KOPT-K1 (cell line): ENCODE measurements around the gene PTPRN2.

Experiments
- H3K27ac ChIP-seq: fragments of 200-600 bp; sonication (generic); 2 replicates; pipeline ENCODE4 v1.5.1; 2016; ENCODE audit warnings: antibody characterized with exemption, mild to moderate bottlenecking, low read depth, low read length; ENCODE audit not compliant: poor library complexity, severe bottlenecking
- H3K36me3 ChIP-seq: fragments of 200-600 bp; sonication (generic); 2 replicates; pipeline ENCODE4 v1.5.1; 2017; ENCODE audit warnings: antibody characterized with exemption, mild to moderate bottlenecking, low read length, moderate library complexity; ENCODE audit not compliant: insufficient read depth
- H3K9me3 ChIP-seq: fragments of 200-600 bp; sonication (generic); 2 replicates; pipeline ENCODE4 v1.5.1; 2017; ENCODE audit warnings: antibody characterized with exemption, low read length, mild to moderate bottlenecking; ENCODE audit not compliant: insufficient read depth, poor library complexity, severe bottlenecking

Gene PTPRN2

DNA sequence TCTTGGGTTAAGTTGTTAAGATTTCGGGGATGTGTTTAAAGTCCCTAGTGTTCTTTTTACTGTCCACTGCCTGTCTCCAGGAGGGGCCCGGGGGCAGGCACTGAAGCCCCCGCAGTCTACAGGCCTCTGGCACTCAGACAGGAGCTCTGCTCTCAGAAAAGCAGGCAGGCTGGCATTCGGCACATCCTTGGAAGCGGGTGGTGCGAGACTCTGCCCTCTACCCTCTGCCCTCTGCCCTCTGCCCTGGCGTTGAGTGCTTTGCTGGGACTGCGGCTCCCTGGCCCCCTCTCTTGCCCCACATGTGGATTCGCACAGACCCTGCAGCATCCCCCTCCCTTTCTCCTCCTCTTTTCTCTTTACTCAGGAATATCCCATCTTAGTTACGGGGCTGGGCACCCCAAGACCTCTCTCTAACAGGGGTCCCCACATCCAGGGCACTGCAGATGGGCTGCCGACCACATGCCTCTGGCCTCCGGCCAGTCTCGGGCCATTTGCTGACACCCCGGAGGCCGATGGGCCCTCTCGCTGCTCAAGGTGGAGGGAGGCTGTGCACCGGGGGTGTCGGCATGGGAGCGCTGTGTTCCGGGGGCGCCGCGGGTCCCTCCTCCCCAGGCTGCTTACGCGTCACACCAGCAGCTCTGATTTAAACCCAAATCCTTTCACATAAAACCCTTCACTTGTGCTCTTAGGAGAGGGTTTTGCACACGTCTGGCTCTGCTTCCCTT is 770.9 kb downstream of the PTPRN2 start:
- H3K9me3 ChIP-seq, result no peaks in the 10 kb centered on the region
- H3K27ac ChIP-seq, result no peak overlapping the region
- no peaks in the 10 kb centered on the region for H3K36me3 ChIP-seq

DNA sequence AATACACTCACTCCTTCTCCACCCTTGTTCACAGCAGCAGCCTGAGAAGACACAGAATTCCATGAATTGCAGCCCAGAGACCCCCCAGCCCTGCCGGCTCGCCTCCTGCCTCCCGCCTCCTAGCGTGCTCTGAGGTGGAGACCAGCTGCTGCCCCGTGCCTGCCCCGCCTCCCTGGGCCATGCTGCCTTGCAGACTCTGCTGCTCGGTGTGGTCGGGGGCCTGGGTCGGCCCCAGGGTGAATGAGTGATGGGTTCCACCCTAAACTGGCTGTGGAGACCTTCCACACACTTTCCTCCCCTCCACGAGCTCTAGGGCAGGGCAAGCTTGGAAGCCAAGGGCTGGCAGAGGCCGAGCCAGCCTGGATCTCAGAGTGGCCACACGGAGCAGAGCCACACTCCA is 771.5 kb downstream of the PTPRN2 start:
- no peaks in the 10 kb centered on the region for H3K9me3 ChIP-seq
- no peak overlapping the region for H3K27ac ChIP-seq
- no peaks in the 10 kb centered on the region for H3K36me3 ChIP-seq

DNA sequence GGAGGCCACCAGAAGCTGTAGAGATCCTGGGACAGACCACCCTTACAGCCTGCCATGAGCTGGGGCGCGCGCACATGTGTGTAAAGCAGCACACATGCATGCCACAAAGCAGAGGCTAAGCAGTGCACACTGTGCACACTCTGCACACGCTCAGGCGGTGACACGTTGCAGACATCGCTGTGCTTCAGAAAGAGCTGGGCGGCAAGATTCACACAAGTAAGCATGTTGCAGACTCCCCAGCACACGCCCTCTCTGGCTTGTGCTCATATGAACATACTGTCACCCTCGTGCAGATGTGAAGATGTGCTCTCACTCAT is 772.0 kb downstream of the PTPRN2 start:
- no peak overlapping the region for H3K27ac ChIP-seq
- H3K36me3 ChIP-seq, result no peaks in the 10 kb centered on the region
- no peaks in the 10 kb centered on the region for H3K9me3 ChIP-seq

DNA sequence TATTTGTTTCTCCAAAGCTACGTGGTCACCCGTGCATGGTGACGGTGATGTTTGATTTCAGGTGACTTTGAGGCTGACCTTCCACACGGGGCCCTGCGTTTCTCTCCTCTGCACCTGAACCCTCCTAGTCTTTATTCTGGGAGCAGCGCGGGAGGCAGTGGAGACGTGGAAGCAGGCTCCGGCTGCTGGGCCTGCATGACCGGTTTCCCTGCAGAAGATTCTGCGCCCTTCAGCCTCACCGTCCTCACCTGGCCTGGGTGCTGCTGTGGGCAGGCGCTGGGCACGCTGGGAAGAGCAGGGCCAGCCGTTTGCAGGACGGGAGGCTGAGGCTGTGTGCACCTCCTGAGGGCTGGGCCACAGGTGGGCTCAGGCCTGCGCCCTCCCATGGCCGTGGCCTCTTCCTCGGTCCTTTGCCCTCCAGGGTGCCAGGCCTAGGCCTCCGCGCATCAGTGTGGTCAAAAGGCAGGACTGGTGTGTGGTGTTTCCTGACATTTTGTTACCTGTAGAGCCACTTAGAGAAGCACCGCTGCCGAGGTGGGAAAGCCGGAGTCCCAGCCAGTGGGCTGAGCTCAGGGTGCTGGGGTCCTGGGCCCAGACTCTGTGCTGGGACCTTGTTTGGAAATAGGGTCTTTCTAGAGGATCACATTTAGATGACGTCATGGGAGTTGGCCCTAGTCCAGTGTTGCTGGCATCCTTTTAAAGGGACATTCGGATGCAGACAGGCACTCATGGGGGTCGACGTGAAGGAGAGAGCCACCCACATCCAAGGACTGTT is 772.5 kb downstream of the PTPRN2 start:
- H3K9me3 ChIP-seq, result no peaks in the 10 kb centered on the region
- H3K36me3 ChIP-seq, result no peaks in the 10 kb centered on the region
- no peak overlapping the region for H3K27ac ChIP-seq

DNA sequence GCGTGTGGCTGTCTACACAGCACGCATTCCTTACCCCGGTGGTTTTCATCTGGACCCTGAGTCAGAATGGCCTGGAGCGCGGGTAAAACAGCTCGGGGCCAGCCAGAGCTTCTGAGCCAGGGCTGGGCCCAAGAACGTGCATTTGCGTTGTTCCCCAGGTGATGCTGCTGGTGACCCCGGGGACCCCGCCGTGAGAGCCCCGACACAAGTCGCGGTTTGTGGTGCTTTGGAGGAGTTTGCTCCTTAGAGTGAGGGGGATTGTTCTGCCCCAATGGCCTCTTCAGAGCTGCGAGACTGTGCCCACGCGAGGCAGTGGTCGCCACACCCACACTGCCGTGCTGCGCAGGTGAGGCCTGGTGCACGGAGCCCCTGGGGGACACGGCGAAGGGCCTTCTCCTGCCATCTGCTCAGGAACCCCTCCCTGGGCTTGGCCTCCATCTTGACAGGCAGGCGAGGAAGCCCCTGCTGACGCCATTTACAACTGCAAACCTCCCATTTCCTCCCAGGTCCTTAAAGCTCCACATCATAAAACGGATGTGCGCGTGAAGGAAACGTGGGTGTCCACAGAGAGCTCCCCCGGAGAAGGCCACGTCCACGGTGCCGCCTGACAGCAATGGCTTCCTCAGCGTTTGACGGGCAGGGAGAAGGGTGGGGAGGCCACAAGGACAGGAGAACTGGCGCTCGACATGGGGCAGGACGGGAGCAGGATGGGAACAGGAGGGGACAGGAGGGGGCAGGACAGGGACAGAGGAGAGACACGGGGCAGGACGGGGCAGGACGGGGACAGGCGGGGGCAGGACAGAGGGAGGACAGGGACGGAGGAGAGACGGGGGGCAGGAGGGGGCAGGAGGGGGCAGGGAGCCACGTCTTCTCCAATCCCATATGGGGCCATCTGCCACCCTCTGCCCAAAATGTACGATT is 773.6 kb downstream of the PTPRN2 start:
- peaks cover 8% of the 10 kb centered on the region for H3K9me3 ChIP-seq
- H3K27ac ChIP-seq, result no peak overlapping the region
- H3K36me3 ChIP-seq, result no peaks in the 10 kb centered on the region

DNA sequence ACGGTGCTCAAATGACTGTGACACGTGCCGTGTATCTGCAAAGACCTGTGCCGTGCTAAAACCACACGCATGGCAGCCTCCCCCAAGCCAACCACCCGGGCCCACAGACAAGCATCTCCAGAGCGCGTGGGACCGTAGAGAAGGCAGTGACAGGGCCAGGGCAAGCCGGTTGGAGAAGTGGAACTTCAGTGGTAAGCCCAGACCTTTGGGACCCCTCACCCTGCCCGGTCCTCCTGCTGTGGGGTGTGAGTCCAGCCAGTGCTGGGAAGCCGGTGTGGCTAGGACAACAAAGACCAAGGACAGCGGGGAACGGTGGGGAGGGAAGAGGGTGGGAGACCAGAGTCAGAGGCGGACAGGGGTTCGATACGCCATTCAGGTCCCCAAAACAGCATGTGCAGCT is 774.6 kb downstream of the PTPRN2 start:
- no peaks in the 10 kb centered on the region for H3K36me3 ChIP-seq
- H3K27ac ChIP-seq, result no peak overlapping the region
- H3K9me3 ChIP-seq, result peaks cover 16% of the 10 kb centered on the region

DNA sequence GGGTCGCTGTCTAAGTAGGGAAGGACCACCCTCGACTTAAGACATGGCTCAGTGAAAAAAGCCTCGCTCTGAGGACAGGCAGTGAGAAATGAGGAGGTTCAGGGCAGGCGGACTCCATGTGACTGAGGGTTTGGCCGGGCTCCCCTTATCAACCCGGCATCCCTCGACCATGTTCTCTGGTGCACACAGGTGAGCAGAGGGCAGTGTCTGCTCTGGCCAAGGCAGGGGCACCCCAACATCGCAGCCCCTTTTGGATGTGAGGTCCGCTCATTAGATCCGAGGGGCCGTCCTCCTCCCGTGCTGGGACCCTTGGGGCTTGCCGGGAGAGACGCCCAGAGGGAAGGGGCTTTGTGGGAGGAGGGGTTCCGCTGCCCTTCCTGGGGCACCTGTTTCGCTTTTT is 775.7 kb downstream of the PTPRN2 start:
- H3K27ac ChIP-seq, result no peak overlapping the region
- H3K36me3 ChIP-seq, result no peaks in the 10 kb centered on the region
- H3K9me3 ChIP-seq, result peaks cover 21% of the 10 kb centered on the region

DNA sequence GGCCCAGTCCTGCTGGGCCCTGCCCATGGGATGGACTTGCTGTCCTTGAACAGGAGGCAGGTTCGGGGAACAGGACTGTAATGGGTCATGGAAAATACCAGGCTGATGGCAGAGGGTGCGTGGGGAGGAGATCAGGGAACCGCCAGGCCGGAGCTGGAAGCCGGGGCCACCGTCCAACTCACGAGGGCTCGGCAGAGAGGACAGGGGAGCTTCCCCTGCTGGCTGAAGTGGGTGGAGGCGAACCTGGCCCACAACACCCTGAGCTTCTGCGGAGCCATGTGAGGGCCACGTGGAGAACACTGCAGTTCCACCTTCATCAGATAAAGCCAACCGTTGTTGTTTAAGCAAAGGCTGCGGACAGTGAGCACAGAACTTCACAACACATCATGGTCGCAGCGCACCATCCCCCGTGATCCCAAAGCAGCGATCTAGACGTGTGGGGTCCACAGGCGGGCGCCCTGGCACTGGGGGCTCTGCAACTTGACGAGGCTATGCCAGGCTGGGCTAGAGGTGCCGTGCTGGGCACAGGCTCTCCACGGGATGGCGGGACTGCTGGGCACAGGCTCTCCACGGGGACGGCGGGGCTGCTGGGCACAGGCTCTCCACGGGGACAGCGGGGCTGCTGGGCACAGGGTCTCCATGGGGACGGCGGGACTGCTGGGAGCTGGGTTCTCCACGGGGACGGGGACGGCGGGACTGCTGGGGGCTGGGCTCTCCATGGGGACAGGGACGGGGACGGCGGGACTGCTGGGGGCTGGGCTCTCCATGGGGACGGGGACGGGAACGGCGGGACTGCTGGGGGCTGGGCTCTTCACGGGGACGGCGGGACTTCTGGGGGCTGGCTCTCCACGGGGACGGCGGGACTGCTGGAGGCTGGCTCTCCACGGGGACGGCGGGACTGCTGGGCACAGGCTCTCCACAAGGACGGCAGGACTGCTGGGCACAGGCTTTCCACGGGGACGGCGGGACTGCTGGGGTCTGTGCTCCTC is 777.5 kb downstream of the PTPRN2 start:
- Histone ChIP-seq H3K36me3 (no peaks in the 10 kb centered on the region), H3K9me3 (peaks cover 21% of the 10 kb centered on the region)

DNA sequence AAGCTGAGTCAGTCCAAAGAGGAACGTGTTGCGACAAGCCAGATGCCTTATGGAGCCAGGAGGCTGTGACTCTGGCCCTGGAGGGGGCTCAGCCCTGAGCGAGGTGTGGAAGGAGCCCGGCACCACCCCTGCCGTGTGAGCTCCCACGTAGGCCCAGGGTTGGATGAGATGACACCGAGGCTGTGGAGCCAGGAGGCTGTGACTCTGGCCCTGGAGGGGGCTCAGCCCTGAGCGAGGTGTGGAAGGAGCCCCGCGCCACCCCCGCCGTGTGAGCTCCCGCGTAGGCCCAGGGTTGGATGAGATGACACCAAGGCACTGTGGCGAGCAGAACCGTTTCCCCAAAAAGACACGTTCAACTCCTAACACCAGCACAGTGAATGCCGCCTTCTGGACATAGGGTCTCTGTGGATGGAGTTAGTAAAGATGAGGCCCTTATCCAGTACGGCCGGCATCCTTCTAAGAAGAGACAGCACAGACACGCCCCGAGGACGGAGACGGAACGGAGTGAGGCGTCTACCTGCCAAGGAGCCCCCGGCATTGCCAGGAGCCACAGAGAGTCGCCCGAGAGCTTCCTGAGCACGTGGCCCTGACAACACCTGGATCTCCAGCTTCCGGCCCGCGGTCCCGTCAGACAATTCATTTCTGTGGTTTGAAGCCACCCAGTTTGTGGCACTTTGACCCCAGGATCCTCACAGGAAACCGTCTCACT is 778.3 kb downstream of the PTPRN2 start:
- no peaks in the 10 kb centered on the region for H3K36me3 ChIP-seq
- peaks cover 21% of the 10 kb centered on the region for H3K9me3 ChIP-seq
- H3K27ac ChIP-seq, result no peak overlapping the region

More for the DNA sequence above, 777.5 kb downstream of the PTPRN2 start:
- no peak overlapping the region for H3K27ac ChIP-seq

DNA sequence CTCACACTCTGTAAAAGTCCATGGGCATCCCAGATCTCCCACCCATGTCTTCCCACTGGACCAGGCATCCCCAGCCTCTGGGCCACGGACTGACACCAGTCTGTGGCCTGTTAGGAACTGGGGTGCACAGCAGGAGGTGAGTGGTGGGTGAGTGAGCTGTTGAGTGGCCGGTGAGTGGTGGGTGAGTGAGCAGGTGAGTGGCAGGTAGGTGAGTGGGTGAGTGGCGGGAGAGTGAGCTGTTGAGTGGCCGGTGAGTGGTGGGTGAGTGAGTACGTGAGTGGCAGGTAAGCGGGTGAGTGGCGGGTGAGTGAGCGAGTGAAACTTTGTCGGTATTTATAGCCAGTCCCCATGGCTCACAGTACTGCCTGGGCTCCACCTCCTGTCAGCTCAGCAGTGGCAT is 779.6 kb downstream of the PTPRN2 start:
- no peak overlapping the region for H3K27ac ChIP-seq
- H3K36me3 ChIP-seq, result no peaks in the 10 kb centered on the region
- peaks cover 21% of the 10 kb centered on the region for H3K9me3 ChIP-seq

DNA sequence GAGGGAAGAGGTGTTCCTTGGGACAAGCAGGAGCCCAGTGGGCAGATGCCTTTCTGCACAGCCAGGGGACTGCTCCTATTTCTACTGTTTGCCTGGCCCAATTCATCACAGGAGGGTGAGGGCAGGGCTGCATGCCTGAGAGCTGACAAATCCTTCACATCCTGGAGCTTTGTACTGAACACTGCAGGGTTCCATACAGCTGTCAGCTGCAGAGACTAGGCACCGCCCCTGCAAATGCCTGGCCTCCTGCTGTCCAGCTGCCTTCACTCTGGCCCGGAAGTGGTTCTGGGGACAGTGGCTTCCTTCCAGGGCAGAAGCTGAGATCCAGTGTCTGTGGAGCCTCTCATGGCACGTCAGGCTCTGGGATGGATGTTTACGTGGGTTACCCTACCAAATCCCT is 780.1 kb downstream of the PTPRN2 start:
- Histone ChIP-seq H3K36me3 (no peaks in the 10 kb centered on the region), H3K9me3 (peaks cover 21% of the 10 kb centered on the region), H3K27ac (no peak overlapping the region)

DNA sequence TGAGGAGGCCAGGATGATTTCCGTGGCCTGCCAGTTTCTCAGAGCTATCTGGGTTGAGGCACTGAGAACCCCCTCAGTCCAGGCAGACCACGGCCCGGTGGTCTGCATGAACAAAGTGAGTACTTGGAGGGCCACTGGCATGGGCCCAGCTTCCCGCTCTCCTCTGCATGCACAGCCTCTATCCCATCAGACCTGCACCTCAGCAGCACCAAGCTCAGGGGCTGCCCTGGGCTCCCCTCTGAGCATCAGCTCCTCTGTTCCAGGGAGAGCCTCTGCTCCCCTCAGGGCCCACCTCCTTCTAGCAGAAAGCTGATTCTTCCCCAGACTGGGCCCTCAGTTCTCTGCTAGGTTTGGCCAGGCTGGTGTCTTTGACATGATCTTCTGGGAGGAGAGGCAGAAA is 780.9 kb downstream of the PTPRN2 start:
- H3K27ac ChIP-seq, result no peak overlapping the region
- H3K9me3 ChIP-seq, result peaks cover 21% of the 10 kb centered on the region
- no peaks in the 10 kb centered on the region for H3K36me3 ChIP-seq

DNA sequence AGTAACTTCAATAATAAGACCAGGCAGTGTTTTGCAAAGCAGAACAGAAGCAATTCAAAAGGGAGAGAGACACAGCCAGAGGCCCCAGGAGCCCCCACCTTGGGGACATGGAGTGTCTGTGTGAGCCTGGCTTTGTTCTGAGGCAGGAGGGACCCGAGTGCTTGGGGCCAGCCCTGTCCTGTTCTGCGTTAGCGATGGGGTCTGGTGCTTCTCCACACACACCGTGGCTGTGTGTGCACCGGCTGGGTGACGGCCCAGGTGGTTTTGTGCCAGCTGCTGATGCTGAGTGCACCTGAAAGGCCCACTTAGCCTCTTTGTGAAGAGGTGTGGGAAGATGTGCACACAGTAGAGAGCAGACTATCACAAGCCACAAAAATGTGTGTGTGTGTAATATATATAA is 781.9 kb downstream of the PTPRN2 start:
- no peak overlapping the region for H3K27ac ChIP-seq
- peaks cover 21% of the 10 kb centered on the region for H3K9me3 ChIP-seq
- no peaks in the 10 kb centered on the region for H3K36me3 ChIP-seq

DNA sequence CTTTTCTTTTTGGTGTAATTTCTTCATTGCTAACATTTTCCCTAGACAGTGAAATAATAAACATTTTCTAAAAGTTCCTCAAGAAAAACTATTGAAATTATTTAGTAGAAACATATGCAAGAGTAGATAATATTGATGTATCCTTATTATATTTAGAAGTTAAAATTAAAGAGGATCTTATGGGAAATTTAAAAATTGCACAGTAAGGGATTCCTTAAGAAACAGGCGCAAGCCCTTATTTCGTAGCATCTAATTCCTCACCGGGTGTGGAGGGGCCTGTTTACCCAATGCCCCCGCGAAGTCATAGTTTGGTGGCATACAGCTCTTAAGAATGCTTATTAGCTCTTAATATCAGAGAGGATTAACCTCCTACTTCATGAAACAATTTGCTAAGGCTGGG is 783.7 kb downstream of the PTPRN2 start:
- Histone ChIP-seq H3K27ac (no peak overlapping the region), H3K36me3 (no peaks in the 10 kb centered on the region), H3K9me3 (peaks cover 12% of the 10 kb centered on the region)
